Testis (tissue), 2 donors: ENCODE results near the gene HMGN4.

ENCODE experiments used
- POLR2A ChIP-seq: fragments of 450-650 bp; IDR thresholded peaks from one replicate; pipeline ENCODE4 v1.6.1; 2017; ENCODE audit warnings: antibody characterized with exemption, mild to moderate bottlenecking, moderate library complexity
- TF ChIP-seq, protein P1 (sequence below), 3 experiments: fragments of 450-650 bp in 2 of 3; fragments of 200-600 bp in 1 of 3; sonication (generic) in 1 of 3; IDR thresholded peaks; one replicate each; pipeline ENCODE4 v1.5.1; 2016 to 2019; ENCODE audit warnings: antibody characterized with exemption in 3 of 3, mild to moderate bottlenecking in 2 of 3, moderate library complexity in 1 of 3

DNA sequence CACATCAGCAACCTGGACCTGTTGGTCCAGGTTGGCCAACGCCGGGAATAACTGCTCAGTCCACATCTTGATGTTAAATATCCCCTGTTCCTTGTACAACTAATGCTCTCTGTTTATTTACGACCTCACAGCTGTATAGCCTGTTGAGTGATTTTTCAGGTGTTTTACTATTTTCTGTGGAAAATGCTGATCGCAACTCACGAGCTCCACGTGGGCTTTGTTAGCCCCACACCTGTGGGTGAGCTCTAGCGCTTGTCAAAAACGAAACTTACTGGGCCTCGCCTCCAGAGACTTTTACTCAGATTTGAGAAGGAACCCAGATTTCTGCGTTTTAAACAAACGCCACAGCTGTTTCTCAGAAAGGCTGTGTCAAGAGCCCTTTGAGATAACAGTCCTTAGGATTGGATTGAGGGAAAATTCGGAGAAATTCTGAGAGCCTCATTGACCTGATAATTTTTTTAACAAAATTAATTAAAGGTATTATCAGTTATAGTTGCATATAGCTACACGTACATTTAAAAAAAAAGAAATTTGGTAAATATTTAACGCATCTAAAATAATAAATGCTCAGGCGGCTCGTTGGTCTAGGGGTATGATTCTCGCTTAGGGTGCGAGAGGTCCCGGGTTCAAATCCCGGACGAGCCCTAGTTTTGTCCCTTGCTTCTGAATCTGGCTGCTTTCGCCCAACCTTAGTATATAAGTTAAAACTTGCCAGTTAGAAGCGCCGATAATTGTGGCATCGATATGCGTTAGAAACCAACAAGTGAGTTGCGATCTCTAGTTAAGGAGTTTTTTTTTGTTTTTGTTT, 16.7 kb downstream of the HMGN4 start:
- no peak for TF ChIP-seq POLR2A
- TF ChIP-seq, protein P1, sequence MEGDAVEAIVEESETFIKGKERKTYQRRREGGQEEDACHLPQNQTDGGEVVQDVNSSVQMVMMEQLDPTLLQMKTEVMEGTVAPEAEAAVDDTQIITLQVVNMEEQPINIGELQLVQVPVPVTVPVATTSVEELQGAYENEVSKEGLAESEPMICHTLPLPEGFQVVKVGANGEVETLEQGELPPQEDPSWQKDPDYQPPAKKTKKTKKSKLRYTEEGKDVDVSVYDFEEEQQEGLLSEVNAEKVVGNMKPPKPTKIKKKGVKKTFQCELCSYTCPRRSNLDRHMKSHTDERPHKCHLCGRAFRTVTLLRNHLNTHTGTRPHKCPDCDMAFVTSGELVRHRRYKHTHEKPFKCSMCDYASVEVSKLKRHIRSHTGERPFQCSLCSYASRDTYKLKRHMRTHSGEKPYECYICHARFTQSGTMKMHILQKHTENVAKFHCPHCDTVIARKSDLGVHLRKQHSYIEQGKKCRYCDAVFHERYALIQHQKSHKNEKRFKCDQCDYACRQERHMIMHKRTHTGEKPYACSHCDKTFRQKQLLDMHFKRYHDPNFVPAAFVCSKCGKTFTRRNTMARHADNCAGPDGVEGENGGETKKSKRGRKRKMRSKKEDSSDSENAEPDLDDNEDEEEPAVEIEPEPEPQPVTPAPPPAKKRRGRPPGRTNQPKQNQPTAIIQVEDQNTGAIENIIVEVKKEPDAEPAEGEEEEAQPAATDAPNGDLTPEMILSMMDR (IDR thresholded peaks at IDR 0.05) = no peak
